Peyer's patch (tissue), 4 donors: Measurements from ENCODE around the gene TEAD4. TPM values are rescaled to one million over a fixed set of nuclear protein-coding genes. Genes with fewer than 3 reads are reported as not detected.

Experiments used
- DNase-seq, 3 donors: peaks; one replicate each; pipeline ENCODE4 v3.0.0-alpha.2; 2017 to 2019
- H3K27ac ChIP-seq, 4 donors: fragments of 200-600 bp; sonication (generic); one replicate each; pipeline ENCODE4 v1.5.1; 2016 to 2019
- H3K27me3 ChIP-seq, 2 donors: fragments of 200-600 bp; sonication (generic); one replicate each; pipeline ENCODE4 v1.5.1; 2019
- H3K36me3 ChIP-seq, 3 donors: fragments of 200-600 bp; sonication (generic); one replicate each; pipeline ENCODE4 v1.5.1; 2016 to 2019
- H3K4me1 ChIP-seq, 4 donors: fragments of 200-600 bp; sonication (generic); one replicate each; pipeline ENCODE4 v1.5.1; 2016 to 2019
- H3K4me3 ChIP-seq, 4 donors: fragments of 200-600 bp; sonication (generic); 1 replicate in 3 of 4; 2 replicates in 1 of 4; pipeline ENCODE4 v1.5.1; 2016 to 2019; ENCODE audit warnings: mild to moderate bottlenecking in 1 of 4
- H3K9me3 ChIP-seq, 4 donors: fragments of 200-600 bp; sonication (generic); one replicate each; pipeline ENCODE4 v1.5.1; 2016 to 2019; ENCODE audit warnings: mild to moderate bottlenecking in 1 of 4
- CTCF ChIP-seq, 6 experiments: fragments of 450-650 bp in 4 of 6; fragments of 200-600 bp in 2 of 6; sonication (generic) in 1 of 6; IDR thresholded peaks; one replicate each; pipeline ENCODE4 v1.5.1; 2017 to 2019; ENCODE audit warnings: antibody characterized with exemption in 6 of 6, mild to moderate bottlenecking in 3 of 6, moderate library complexity in 1 of 6
- POLR2A ChIP-seq, 2 donors: fragments of 450-650 bp; IDR thresholded peaks; one replicate each; pipeline ENCODE4 v1.5.1; 2017; ENCODE audit warnings: antibody characterized with exemption in 2 of 2, mild to moderate bottlenecking in 2 of 2, moderate library complexity in 2 of 2
- total RNA-seq, 4 donors: library from RNA; depleted of rRNA; stranded (reverse); fragments of >200 nt; gene quantifications; one replicate each; pipeline ENCODE4 v1.1.0, GENCODE V29; 2016

Gene TEAD4
- total RNA-seq, 4 donors from 2014 or later, result 4.3 to 6.6 (median 5.1) TPM

GRCh38 chr12:3040663-3041544 lies 81.7 kb downstream of the TEAD4 start:
- peak in 2 of 3 donors; percentile 30 to 37 for DNase-seq
- no peak overlapping the region for H3K27ac ChIP-seq
- H3K4me3 ChIP-seq, result no peak overlapping the region
- H3K36me3 ChIP-seq, result no peaks in the 10 kb centered on the region
- no peaks in the 10 kb centered on the region for H3K9me3 ChIP-seq
- no peaks in the 10 kb centered on the region for H3K4me1 ChIP-seq
- H3K27me3 ChIP-seq, result no peaks in the 10 kb centered on the region
- TF ChIP-seq CTCF (IDR thresholded peaks at IDR 0.05), result no peak
- TF ChIP-seq POLR2A (IDR thresholded peaks at IDR 0.05), result no peak

GRCh38 chr12:3041558-3042164 lies 82.5 kb downstream of the TEAD4 start:
- TF ChIP-seq CTCF (IDR thresholded peaks at IDR 0.05) (peak in 4 of 6 experiments; percentile 50 to 67 (median 56)), POLR2A (IDR thresholded peaks at IDR 0.05) (no peak)
- peak in 2 of 3 donors; percentile 25 to 71 for DNase-seq
- H3K4me1 ChIP-seq, result no peaks in the 10 kb centered on the region
- no peak overlapping the region for H3K27ac ChIP-seq
- H3K9me3 ChIP-seq, result no peaks in the 10 kb centered on the region
- H3K36me3 ChIP-seq, result no peaks in the 10 kb centered on the region
- H3K4me3 ChIP-seq, result no peak overlapping the region
- no peaks in the 10 kb centered on the region for H3K27me3 ChIP-seq

GRCh38 chr12:3042394-3042793 lies 83.2 kb downstream of the TEAD4 start:
- no peak overlapping the region for H3K4me3 ChIP-seq
- H3K4me1 ChIP-seq, result no peaks in the 10 kb centered on the region
- DNase-seq, result peak in 2 of 3 donors; percentile 56 to 68
- TF ChIP-seq POLR2A (IDR thresholded peaks at IDR 0.05) (no peak), CTCF (IDR thresholded peaks at IDR 0.05) (no peak)
- no peaks in the 10 kb centered on the region for H3K27me3 ChIP-seq
- no peaks in the 10 kb centered on the region for H3K9me3 ChIP-seq
- H3K36me3 ChIP-seq, result no peaks in the 10 kb centered on the region
- H3K27ac ChIP-seq, result no peak overlapping the region

- Histone ChIP-seq H3K4me1 (no peaks in the 10 kb centered on the region), H3K4me3 (no peak overlapping the region), H3K36me3 (no peaks in the 10 kb centered on the region), H3K27me3 (no peaks in the 10 kb centered on the region), H3K27ac (no peak overlapping the region), H3K9me3 (no peaks in the 10 kb centered on the region)
- TF ChIP-seq POLR2A (IDR thresholded peaks at IDR 0.05) (no peak), CTCF (IDR thresholded peaks at IDR 0.05) (no peak)
- DNase-seq, result no peak
Measured at GRCh38 chr12:3042826-3043225, 83.6 kb downstream of the TEAD4 start.

- TF ChIP-seq CTCF (IDR thresholded peaks at IDR 0.05), result no peak
- no peak for TF ChIP-seq POLR2A (IDR thresholded peaks at IDR 0.05)
- no peaks in the 10 kb centered on the region for H3K27me3 ChIP-seq
- no peak for DNase-seq
Measured at GRCh38 chr12:3043406-3043805, 84.2 kb downstream of the TEAD4 start.

More at GRCh38 chr12:3043406-3043805, 84.2 kb downstream of the TEAD4 start:
- no peak overlapping the region for H3K4me3 ChIP-seq
- no peaks in the 10 kb centered on the region for H3K9me3 ChIP-seq
- H3K36me3 ChIP-seq, result no peaks in the 10 kb centered on the region
- no peaks in the 10 kb centered on the region for H3K4me1 ChIP-seq
- H3K27ac ChIP-seq, result no peak overlapping the region
